ENCODE measurements around the gene BDNF.

Gene BDNF

GRCh38 chr11:27705873-27706820 is 5.9 kb upstream of the BDNF start:
- DNase-seq: no peak

- no peak for DNase-seq
Observed at GRCh38 chr11:27703481-27703880, 3.2 kb upstream of the BDNF start.

GRCh38 chr11:27702811-27703210 is 2.6 kb upstream of the BDNF start:
- DNase-seq: no peak

GRCh38 chr11:27701355-27702105 is 1.3 kb upstream of the BDNF start:
- no peak for DNase-seq

- no peak for DNase-seq
Observed at GRCh38 chr11:27699926-27700350, 317 bp downstream of the BDNF start.

- DNase-seq: no peak
Observed at GRCh38 chr11:27699242-27699925, 871 bp downstream of the BDNF start.

GRCh38 chr11:27698872-27699241 is 1.4 kb downstream of the BDNF start:
- no peak for DNase-seq

GRCh38 chr11:27697679-27698275 is 2.5 kb downstream of the BDNF start:
- no peak for DNase-seq

GRCh38 chr11:27696961-27697360 is 3.3 kb downstream of the BDNF start:
- DNase-seq: no peak

- no peak for DNase-seq
Observed at GRCh38 chr11:27696115-27696514, 4.1 kb downstream of the BDNF start.

- DNase-seq: no peak
Observed at GRCh38 chr11:27694992-27695391, 5.3 kb downstream of the BDNF start.

GRCh38 chr11:27693398-27693797 is 6.9 kb downstream of the BDNF start:
- DNase-seq: no peak

GRCh38 chr11:27692781-27693180 is 7.5 kb downstream of the BDNF start:
- DNase-seq: no peak

GRCh38 chr11:27688076-27688475 is 12.2 kb downstream of the BDNF start:
- DNase-seq: no peak

GRCh38 chr11:27681664-27682063 is 18.6 kb downstream of the BDNF start:
- no peak for DNase-seq

- no peak for DNase-seq
Observed at GRCh38 chr11:27679136-27680015, 20.9 kb downstream of the BDNF start.

- DNase-seq: no peak
Observed at GRCh38 chr11:27678242-27678641, 22.0 kb downstream of the BDNF start.

- no peak for DNase-seq
Observed at GRCh38 chr11:27677108-27677507, 23.1 kb downstream of the BDNF start.

GRCh38 chr11:27673979-27674663 is 26.1 kb downstream of the BDNF start:
- peak; percentile 32 for DNase-seq

- DNase-seq: peak; percentile 88
Observed at GRCh38 chr11:27672836-27673464, 27.3 kb downstream of the BDNF start.
